Activated CD8-positive, alpha-beta memory T cell treated with anti-CD3 and anti-CD28 coated beads, Interleukin-2, amount 10 ng/mL, durations not matched to agents 7 days and 5 days (primary cell): Measurements from ENCODE around the gene FGFR3. TPM values are rescaled to one million over a fixed set of nuclear protein-coding genes. Genes with fewer than 3 reads are reported as not detected.
A peak's percentile ranks its signal among the peaks of the same experiment; 100 is the strongest.

Experiments
- ATAC-seq: fragments of 150-1000 bp; cut with Tn5 transposase; one replicate; pipeline ENCODE4 v1.10.0; 2021; ENCODE audit warnings: moderate library complexity
- CTCF ChIA-PET: fragments of 350-600 bp; sonication (Branson Sonifier 250); formaldehyde crosslinking; loops from one replicate; lab custom pipeline; 2021; ENCODE audit warnings: antibody characterized with exemption; lab: Charles Lee
- DNase-seq: peaks from one replicate; pipeline ENCODE4 v3.0.0-alpha.2; 2020
- H3K27ac Mint-ChIP-seq: one replicate; pipeline ENCODE4 v1.8.0; 2021; ENCODE audit warnings: mild to moderate bottlenecking, mixed read lengths
- H3K27me3 Mint-ChIP-seq: one replicate; pipeline ENCODE4 v1.8.0; 2021; ENCODE audit warnings: mixed read lengths
- H3K36me3 Mint-ChIP-seq: one replicate; pipeline ENCODE4 v1.8.0; 2021; ENCODE audit warnings: mild to moderate bottlenecking, mixed read lengths
- H3K4me1 Mint-ChIP-seq: one replicate; pipeline ENCODE4 v1.8.0; 2021; ENCODE audit warnings: mixed read lengths
- H3K4me3 Mint-ChIP-seq: one replicate; pipeline ENCODE4 v1.8.0; 2021; ENCODE audit warnings: mild to moderate bottlenecking, moderate library complexity, mixed read lengths
- H3K9me3 Mint-ChIP-seq: one replicate; pipeline ENCODE4 v1.8.0; 2022; ENCODE audit warnings: low read depth, mixed read lengths
- total RNA-seq, 2 experiments: library from RNA; stranded (reverse); gene quantifications; one replicate each; pipeline ENCODE4 v1.2.3, GENCODE V29; 2021

The FGFR3 gene
- total RNA-seq, 2 experiments from 2014 or later: 0.15 to 0.21 TPM

DNA sequence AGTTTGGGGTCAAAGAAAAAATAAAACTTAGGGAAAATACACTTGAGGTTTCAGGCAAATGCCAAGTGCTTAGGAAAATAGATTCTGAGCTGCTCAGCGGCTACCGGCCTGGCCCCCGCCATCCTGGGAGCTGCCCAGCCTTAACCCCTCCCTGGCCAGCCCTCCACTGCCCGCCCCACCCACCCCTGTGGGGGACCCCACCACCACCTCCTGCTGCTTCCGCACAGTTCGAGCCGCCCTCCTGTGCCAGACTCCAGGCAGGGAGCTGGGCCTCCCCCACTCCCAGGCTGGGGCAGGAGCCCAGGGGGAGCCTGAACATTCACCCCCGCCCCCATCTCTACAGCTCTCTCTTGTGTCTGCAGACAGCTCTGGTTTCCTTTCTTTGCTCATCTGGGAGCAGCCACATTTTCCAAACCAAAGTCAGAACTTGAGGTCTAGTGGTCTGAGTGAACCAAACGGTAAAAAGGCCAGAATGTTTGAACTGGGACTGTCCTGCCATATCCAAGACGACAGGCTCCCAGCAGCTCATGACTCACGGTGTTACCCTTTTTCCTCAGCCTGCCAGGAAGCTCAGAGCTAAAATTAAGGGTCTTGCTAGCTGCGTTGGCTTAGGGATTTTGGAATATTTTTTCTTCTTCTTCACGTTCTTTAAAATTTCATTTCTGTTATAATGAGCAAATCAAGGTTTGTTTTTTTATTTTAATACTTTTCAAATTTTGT, 4.7 kb upstream of the FGFR3 start:
- Mint-ChIP-seq H3K4me1 (no peaks in the 10 kb centered on the region), H3K36me3 (no peaks in the 10 kb centered on the region), H3K27ac (no peak overlapping the region), H3K9me3 (no peaks in the 10 kb centered on the region), H3K4me3 (no peak overlapping the region), H3K27me3 (peaks cover 19% of the 10 kb centered on the region)
- DNase-seq (no peak), ATAC-seq (no peak)
- CTCF ChIA-PET: interaction anchor here (0.7 to 1.3 kb wide), 3 partner anchors 21 to 111 kb away, joined by 3 to 4 read pairs (median 3); no protein-coding TSS in a partner anchor

DNA sequence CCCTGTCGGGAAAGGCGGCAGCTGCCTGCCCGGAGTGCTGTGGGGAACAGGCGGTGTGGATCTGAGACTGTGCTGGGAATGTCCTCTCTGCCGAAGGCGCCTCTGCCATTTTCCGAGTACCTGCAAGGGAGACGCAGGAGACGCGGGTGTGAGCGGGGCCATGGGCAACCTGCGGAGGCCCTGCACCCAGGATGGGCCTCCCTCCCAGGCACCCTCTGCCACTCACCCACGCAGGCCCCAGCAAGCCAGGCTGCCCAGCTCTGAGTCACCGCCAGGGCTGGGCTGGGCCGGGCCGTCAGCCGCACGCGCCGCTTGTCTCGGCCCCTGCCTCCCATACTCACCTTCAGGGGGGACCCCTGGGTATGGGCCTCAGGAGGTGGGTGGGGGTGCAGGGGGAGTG, 3.5 kb upstream of the FGFR3 start:
- Mint-ChIP-seq H3K27me3 (peaks cover 19% of the 10 kb centered on the region), H3K4me3 (no peak overlapping the region), H3K27ac (no peak overlapping the region), H3K4me1 (no peaks in the 10 kb centered on the region), H3K36me3 (no peaks in the 10 kb centered on the region), H3K9me3 (no peaks in the 10 kb centered on the region)
- DNase-seq (no peak), ATAC-seq (no peak)
- CTCF ChIA-PET: interaction anchor here (0.9 to 1.3 kb wide), 2 partner anchors 16 to 42 kb away, joined by 3 to 4 read pairs; no protein-coding TSS in a partner anchor

DNA sequence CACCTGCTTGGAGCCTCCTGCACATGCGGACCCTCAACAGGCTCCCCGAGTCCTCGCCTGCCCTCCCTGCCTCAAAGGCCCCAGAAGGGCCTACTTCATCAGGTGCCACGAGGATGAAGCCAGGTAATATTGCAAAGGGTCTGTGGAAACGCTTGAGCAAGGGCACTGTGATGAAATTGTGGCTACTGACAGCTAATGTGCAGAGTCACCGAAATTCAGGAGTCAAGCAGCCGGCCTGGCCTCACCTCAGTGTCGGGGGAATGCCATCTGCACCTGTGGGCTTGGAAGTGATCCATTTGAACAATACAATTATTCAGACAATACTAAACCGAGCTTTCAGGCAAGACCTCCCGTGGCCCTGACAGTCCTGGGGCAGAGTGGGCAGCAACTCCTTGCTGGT, 3.1 kb upstream of the FGFR3 start:
- no peaks in the 10 kb centered on the region for H3K4me1 Mint-ChIP-seq
- CTCF ChIA-PET: no interaction called here
- DNase-seq (no peak), ATAC-seq (no peak)
- H3K27me3 Mint-ChIP-seq: peaks cover 19% of the 10 kb centered on the region
- H3K4me3 Mint-ChIP-seq: no peak overlapping the region
- no peak overlapping the region for H3K27ac Mint-ChIP-seq
- no peaks in the 10 kb centered on the region for H3K9me3 Mint-ChIP-seq
- no peaks in the 10 kb centered on the region for H3K36me3 Mint-ChIP-seq

DNA sequence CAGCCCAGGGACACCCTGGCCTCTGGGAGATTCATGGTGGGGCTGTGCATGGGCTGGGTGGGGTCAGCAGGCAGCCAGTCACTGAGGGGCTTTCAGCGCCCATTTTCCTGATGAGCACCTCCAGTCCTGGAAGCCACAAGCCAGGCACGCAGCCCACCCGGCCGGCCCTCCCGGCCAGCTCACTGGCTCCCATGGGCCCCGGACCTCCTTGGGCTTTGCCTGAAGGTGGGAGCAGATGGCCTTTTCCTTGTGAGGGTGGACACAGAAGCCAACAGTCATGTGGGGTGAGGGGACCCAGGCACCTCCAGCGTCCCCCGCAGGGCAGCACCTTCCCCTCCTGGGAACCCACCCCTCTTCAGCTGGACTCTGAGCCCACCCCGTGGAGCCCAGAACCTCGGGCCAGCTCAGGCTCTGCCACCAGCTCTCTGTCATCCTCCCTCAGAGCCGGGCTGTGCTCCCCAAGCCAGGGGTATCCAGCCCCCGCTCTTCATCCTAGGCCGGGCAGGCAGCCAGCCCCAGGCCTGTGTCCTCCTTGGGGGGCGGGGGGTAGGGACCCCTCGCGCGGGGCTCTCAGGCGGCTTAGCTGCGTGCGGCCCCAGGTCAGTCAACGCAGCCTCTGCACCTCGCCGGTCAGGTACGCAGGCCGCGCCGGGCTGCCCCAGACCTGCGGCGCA, 798 bp upstream of the FGFR3 start:
- Mint-ChIP-seq H3K9me3 (no peaks in the 10 kb centered on the region), H3K27ac (no peak overlapping the region), H3K36me3 (no peaks in the 10 kb centered on the region), H3K27me3 (peaks cover 34% of the 10 kb centered on the region), H3K4me3 (no peak overlapping the region), H3K4me1 (peaks cover 2% of the 10 kb centered on the region)
- no peak for ATAC-seq
- CTCF ChIA-PET: interaction anchor here (1.0 to 2.3 kb wide), 4 partner anchors 17 to 109 kb away, joined by 3 to 7 read pairs (median 4); no protein-coding TSS in a partner anchor
- no peak for DNase-seq

DNA sequence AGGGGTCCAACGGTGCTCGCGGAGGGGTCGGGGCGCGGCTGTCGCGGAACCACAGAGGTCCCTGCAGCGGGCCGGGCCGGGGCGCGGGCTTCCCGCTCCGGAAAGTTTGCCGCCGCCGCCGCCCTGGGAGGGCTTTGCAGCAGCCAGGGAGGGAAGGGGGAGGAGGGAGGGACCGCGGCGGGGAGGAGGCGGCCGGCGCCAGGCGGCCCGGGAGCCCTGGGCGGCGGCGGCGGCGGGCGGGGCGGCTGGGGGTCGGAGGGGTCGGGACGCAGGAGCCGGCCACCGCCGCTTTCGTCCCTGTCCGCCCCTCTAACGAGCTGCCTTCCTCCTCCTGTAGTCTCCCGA, 375 bp downstream of the FGFR3 start:
- CTCF ChIA-PET: interaction anchor here (1.7 to 2.3 kb wide), 2 partner anchors 16 to 45 kb away, joined by 6 to 7 read pairs; no protein-coding TSS in a partner anchor
- peak; percentile 48 for ATAC-seq
- H3K27ac Mint-ChIP-seq: no peak overlapping the region
- peaks cover 34% of the 10 kb centered on the region for H3K27me3 Mint-ChIP-seq
- H3K4me1 Mint-ChIP-seq: peaks cover 2% of the 10 kb centered on the region
- no peaks in the 10 kb centered on the region for H3K9me3 Mint-ChIP-seq
- DNase-seq: no peak
- H3K4me3 Mint-ChIP-seq: no peak overlapping the region
- H3K36me3 Mint-ChIP-seq: no peaks in the 10 kb centered on the region

DNA sequence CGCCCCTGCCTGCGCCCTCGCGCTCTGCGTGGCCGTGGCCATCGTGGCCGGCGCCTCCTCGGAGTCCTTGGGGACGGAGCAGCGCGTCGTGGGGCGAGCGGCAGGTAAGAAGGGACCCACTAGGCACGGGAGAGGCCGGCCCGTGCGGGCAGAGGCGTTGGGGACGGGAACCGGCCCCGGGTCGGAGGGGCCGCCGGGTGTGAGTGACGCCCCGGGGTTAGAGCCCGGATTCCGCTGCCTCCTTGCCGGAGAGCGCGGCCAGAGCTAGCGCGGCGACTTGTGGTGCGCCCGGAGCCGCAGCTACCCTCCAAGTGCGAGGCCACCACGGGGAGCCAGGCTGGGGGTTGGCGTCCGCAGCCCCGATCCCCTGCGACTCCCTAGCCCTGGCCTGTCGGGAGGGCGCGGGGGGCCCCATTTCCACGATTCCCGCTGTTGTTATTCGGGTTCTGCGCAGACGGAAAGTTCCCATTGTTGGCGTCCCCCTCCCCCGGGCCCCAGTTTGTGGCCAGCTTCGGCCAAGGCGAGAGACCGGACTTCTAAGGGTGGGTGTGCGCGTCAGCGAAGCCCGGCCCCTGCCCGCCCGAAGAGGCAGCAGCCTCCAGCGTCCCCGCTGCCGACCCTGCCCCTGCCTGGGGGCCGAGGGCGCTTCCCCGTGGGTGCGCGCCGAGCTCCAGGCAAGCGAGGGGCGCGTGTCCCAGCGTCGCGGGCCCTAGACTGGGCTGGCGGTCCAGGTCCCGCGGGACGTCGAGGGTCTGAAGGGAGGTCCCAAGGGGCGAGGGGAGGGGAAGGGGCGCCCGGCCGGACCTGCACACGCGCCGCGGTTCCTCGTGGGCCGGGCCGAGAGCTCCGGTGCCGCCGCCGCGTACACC, 1.1 kb downstream of the FGFR3 start:
- CTCF ChIA-PET: interaction anchor here (0.8 to 1.3 kb wide), 3 partner anchors 15 to 105 kb away, joined by 3 to 5 read pairs (median 4); no protein-coding TSS in a partner anchor
- H3K27me3 Mint-ChIP-seq: peaks cover 34% of the 10 kb centered on the region
- H3K36me3 Mint-ChIP-seq: no peaks in the 10 kb centered on the region
- no peaks in the 10 kb centered on the region for H3K9me3 Mint-ChIP-seq
- no peak overlapping the region for H3K4me3 Mint-ChIP-seq
- peaks cover 2% of the 10 kb centered on the region for H3K4me1 Mint-ChIP-seq
- DNase-seq: no peak
- H3K27ac Mint-ChIP-seq: no peak overlapping the region
- no peak for ATAC-seq

DNA sequence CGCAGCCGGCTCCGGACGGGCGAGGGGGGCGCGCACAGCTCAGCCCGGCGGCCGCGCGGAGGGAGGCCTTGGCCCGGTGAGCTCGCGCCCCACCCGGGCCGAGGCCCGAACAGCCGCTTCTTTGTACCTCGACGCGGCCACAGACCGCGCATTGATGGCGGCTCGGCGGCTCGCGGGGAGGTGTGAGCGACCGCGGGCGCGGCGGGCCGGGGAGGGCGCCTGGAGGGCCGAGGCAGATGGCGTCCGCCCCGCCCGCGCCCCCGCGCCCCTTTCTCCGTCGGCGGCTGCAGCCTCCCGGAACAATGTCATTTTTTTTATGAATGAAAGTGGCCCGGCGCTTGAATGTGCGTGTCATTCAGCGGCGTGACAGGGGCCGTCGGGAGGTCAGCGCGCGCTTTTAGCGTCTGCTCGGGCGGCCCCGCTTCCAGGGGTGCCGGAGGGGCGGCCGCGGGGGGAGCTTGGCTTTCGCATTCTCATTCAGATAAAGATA, 1.8 kb downstream of the FGFR3 start:
- no peak for DNase-seq
- no peaks in the 10 kb centered on the region for H3K9me3 Mint-ChIP-seq
- CTCF ChIA-PET: interaction anchor here (0.8 to 1.3 kb wide), 3 partner anchors 14 to 104 kb away, joined by 3 to 5 read pairs (median 4); no protein-coding TSS in a partner anchor
- H3K4me1 Mint-ChIP-seq: peaks cover 2% of the 10 kb centered on the region
- peaks cover 34% of the 10 kb centered on the region for H3K27me3 Mint-ChIP-seq
- ATAC-seq: no peak
- no peaks in the 10 kb centered on the region for H3K36me3 Mint-ChIP-seq
- H3K4me3 Mint-ChIP-seq: no peak overlapping the region
- no peak overlapping the region for H3K27ac Mint-ChIP-seq

DNA sequence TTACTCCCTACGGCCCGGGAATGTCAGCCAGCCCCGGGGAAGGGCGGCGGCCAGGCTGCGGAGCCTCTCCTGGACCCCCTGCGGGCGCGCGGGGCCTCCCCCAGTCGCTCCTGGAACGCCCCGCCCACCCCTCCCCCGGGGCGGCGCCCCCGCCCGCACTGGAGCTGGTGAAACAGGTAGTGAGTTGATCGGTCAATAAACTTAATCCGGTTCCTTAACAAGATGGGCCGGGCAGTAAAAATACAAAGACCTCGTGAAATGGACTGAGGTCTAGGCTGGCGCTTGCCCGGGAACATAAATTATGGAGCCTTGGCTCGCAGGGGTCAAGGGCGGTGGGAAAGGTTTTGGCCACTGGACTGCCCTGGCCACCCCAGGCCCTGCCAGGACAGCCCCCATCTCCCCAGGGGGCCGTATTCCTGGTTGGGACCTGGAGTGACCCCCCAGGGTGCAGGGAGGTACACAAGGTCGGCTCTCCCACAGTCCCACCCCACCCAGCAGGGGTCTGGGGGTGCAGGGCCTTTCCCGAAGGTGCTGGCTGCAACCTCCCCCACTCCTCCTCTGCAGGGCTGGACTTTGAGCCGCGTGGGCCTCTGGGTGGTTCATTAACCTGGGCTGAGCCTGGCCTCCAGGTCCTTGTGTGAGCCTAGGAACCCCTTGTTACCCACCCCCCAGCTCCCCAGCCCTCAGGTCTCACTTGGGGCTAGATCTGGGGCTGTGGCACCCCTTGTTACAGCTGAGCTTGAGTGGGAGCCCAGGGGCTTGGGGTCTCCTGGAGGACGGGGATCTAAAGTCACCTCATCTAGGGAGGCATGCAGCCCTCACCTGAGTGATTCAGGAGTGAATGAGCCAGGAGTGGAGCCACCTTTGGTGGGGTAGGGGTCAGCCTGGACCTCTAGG, 2.5 kb downstream of the FGFR3 start:
- Mint-ChIP-seq H3K4me3 (no peak overlapping the region), H3K27me3 (peaks cover 31% of the 10 kb centered on the region), H3K4me1 (peaks cover 2% of the 10 kb centered on the region)

DNA sequence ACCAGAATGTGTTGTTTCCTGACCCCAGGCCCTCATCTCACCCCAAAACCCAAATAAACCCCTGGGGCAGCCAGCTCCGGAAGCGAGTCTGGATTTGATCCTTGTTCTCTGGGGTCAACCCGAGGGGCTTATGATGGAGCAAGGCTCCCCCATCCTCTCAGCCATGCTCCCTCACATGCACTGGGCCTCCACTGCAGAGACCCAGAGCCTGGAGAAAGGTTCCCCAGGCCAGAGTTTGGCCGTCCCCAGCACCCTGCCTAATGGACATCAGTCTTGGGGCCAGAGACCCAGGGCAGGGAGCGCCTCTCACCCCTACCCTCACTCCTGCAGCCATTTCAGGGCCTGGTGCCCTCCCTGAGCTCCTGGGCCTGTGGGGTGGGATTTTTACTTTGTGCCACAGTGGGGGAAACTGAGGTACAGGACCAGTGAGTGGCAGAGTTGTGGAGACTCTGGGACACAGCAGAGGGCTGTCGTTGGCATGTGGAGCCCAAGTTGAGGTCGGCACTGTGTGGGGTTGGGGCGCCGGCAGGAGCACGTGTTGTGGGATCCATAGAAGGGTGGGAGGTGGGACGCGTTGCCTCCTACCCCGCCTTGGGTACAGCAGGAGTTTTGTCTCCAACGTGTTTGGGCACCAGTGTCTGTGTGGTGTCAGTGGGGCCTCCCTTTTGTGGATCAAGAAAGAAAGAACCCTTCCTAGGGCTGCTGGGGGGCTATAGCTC, 3.6 kb downstream of the FGFR3 start:
- no peaks in the 10 kb centered on the region for H3K36me3 Mint-ChIP-seq
- CTCF ChIA-PET: interaction anchor here (1.0 kb wide), 1 partner anchor 14 kb away, joined by 3 read pairs; no protein-coding TSS in a partner anchor
- no peak overlapping the region for H3K4me3 Mint-ChIP-seq
- H3K4me1 Mint-ChIP-seq: peaks cover 2% of the 10 kb centered on the region
- ATAC-seq (no peak), DNase-seq (no peak)
- H3K9me3 Mint-ChIP-seq: no peaks in the 10 kb centered on the region
- H3K27me3 Mint-ChIP-seq: peaks cover 21% of the 10 kb centered on the region
- H3K27ac Mint-ChIP-seq: no peak overlapping the region

More for the DNA sequence above, 2.5 kb downstream of the FGFR3 start:
- Mint-ChIP-seq H3K27ac (no peak overlapping the region), H3K36me3 (no peaks in the 10 kb centered on the region), H3K9me3 (no peaks in the 10 kb centered on the region)
- CTCF ChIA-PET: interaction anchor here (0.8 to 1.3 kb wide), 3 partner anchors 15 to 104 kb away, joined by 3 to 5 read pairs (median 3); no protein-coding TSS in a partner anchor
- DNase-seq: no peak
- no peak for ATAC-seq

DNA sequence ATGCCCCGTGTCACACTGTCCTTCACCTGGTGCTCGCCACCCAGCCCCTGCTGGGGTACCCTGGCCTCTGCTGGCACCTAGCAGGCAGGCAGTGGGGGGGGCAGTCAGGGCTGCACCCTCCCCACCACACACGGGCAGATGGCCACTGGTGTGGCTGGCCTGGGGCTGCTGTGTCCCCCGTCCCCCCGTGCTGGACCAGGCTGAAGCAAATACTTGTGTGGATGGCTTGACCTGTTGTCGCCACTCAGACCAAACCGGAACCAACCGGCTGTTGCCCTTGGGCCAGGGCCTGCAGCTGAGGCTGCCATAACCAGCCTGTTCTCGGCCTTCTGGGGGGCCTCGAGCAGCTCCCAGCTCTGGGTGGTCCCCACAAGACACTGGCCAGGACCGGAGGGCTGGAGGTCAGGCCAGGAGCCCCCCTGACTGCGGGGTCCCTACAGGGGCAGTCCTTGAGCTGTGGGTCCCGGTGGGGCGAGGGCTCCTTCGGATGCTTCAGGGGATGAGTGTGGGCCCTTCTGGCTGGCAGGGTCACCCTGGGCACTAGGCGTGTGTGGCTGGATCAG, 4.3 kb downstream of the FGFR3 start:
- ATAC-seq (no peak), DNase-seq (no peak)
- Mint-ChIP-seq H3K9me3 (no peaks in the 10 kb centered on the region), H3K27ac (no peak overlapping the region), H3K27me3 (peaks cover 18% of the 10 kb centered on the region), H3K4me3 (no peak overlapping the region), H3K36me3 (no peaks in the 10 kb centered on the region), H3K4me1 (peaks cover 2% of the 10 kb centered on the region)
- CTCF ChIA-PET: no interaction called here

DNA sequence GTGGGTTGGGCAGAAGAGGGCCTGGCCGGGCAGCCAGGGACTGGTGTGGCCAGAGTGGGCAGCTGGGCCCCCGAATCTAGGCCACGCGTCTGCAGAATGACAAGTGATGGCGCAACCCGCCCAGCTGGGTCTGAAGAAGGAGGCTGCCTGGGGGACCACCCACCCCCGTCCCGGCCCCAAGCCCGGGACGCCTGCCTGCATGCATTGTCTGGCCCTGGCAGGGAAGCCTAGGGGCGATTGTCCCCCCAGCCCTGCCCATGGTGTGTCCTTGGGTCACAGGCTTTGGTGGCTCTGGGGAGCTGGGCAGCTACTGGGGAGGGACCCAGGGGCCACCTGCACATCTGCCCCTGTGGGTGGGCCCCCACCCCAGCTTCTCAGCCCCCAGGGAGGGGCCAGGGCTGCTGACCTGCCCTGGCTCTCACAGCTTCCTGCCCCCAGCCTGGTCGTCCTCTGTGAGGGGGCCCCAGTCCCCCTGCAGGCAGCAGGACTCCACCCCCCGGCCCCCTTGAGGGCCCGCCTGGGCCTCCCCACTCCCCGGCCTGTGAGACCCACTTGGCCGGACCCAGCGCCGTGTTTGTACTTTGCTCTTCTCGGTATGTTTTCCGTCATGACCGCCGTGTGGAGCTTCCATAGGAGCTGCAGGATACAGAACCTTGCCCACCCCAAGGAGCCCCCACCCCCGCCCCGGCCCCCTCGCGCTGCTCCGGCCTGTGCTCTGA, 4.9 kb downstream of the FGFR3 start:
- Mint-ChIP-seq H3K27ac (no peak overlapping the region), H3K9me3 (no peaks in the 10 kb centered on the region), H3K27me3 (peaks cover 15% of the 10 kb centered on the region), H3K36me3 (no peaks in the 10 kb centered on the region), H3K4me1 (peaks cover 2% of the 10 kb centered on the region), H3K4me3 (no peak overlapping the region)
- ATAC-seq: no peak
- CTCF ChIA-PET: interaction anchor here (1.4 kb wide), 1 partner anchor 50 kb away, joined by 3 read pairs; no protein-coding TSS in a partner anchor
- DNase-seq: no peak
